ENCODE data around the gene RPL19.

The RPL19 gene

DNA sequence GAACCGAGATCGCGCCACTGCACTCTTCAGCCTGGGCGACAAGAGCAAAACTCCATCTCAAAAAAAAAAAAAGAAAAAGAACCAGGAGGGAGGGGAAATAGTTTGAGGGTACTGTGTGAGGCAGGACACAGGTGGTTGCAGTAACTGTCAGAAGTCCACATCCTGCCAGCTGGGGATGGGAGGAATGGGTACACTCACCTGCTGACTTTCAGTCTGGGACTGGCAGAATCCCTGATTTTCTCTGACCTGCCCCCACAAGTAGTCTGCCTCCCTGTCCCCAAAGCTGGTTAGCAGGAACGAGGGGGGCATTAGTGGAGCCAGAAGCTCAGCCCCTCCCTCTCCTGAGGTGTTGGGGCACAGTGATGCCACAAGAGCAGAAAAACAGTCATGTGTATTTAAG, 27.0 kb upstream of the RPL19 start:
- H3K36me3 ChIP-seq (ENCODE audit: control insufficient read depth, insufficient read depth, low read length), result peaks cover 28% of the 10 kb centered on the region
- H3K4me3 ChIP-seq (ENCODE audit: extremely low read depth, insufficient read depth, low read length, poor library complexity, severe bottlenecking), result no peak overlapping the region
- H3K9me3 ChIP-seq (ENCODE audit: control insufficient read depth, low read length), result no peaks in the 10 kb centered on the region
- WGBS, 2 experiments (ENCODE audit: insufficient coverage in 2 of 2), result 83 to 88% methylated on average over 1 of the region's 5 CpGs
- peaks cover 14% of the 10 kb centered on the region for H3K4me1 ChIP-seq (ENCODE audit: control insufficient read depth, insufficient read depth, low read length, poor library complexity, severe bottlenecking)
- no peak overlapping the region for H3K27ac ChIP-seq (ENCODE audit: low read depth, low read length, severe bottlenecking)

DNA sequence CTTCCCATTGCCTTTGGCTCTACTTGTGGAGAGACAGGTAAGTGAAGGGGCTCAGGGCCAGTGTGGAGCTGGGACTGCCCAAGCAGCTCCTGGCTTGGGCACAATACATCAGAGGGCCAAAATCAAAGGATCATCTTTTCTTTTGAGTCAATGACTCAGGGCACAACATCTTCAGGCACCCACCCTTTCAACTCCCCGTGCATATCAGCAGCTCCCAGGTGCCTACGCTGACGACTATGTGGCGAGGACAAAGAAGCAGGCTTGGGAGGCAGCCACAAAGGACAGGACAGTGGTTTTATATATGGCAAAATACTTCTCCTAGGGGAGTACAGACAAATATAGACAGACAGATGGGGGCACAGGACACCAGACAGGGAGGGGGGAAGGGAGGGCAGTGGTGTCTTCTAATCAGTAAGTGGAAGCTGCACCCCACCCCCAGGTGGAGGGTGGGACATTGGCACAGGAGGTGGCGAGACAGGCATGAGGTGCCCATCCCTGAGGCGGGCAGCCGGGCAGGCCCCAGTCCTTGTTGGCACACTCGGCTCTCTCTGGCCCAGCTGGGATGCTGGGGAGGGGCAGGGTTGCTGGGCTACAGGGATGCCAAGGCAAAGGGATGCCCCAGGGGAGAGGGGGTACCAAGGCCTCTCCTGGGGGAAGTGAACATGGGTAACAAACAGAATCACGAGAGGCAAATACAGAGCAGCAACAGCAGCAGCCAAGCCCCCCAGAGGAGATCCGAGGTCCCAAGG, 26.4 kb upstream of the RPL19 start:
- H3K36me3 ChIP-seq (ENCODE audit: control insufficient read depth, insufficient read depth, low read length), result peaks cover 30% of the 10 kb centered on the region
- no peak overlapping the region for H3K27ac ChIP-seq (ENCODE audit: low read depth, low read length, severe bottlenecking)
- no peak overlapping the region for H3K4me3 ChIP-seq (ENCODE audit: extremely low read depth, insufficient read depth, low read length, poor library complexity, severe bottlenecking)
- no peaks in the 10 kb centered on the region for H3K9me3 ChIP-seq (ENCODE audit: control insufficient read depth, low read length)
- 85 to 89% methylated on average over 6 to 9 of the region's 10 CpGs for WGBS, 2 experiments (ENCODE audit: insufficient coverage in 2 of 2)
- peaks cover 14% of the 10 kb centered on the region for H3K4me1 ChIP-seq (ENCODE audit: control insufficient read depth, insufficient read depth, low read length, poor library complexity, severe bottlenecking)

- 69 to 84% methylated on average over 29 to 33 of the region's 35 CpGs for WGBS, 2 experiments (ENCODE audit: insufficient coverage in 2 of 2)
Measured at GRCh38 chr17:39174920-39175694, 25.0 kb upstream of the RPL19 start.

GRCh38 chr17:39175695-39176093, 24.4 kb upstream of the RPL19 start:
- Histone ChIP-seq H3K27ac (ENCODE audit: low read depth, low read length, severe bottlenecking) (no peak overlapping the region), H3K9me3 (ENCODE audit: control insufficient read depth, low read length) (no peaks in the 10 kb centered on the region), H3K36me3 (ENCODE audit: control insufficient read depth, insufficient read depth, low read length) (peaks cover 44% of the 10 kb centered on the region), H3K4me1 (ENCODE audit: control insufficient read depth, insufficient read depth, low read length, poor library complexity, severe bottlenecking) (peaks cover 14% of the 10 kb centered on the region), H3K4me3 (ENCODE audit: extremely low read depth, insufficient read depth, low read length, poor library complexity, severe bottlenecking) (no peak overlapping the region)
- 85 to 94% methylated on average over 10 of the region's 10 CpGs for WGBS, 2 experiments (ENCODE audit: insufficient coverage in 2 of 2)

More at GRCh38 chr17:39174920-39175694, 25.0 kb upstream of the RPL19 start:
- H3K36me3 ChIP-seq (ENCODE audit: control insufficient read depth, insufficient read depth, low read length), result peaks cover 39% of the 10 kb centered on the region
- H3K4me3 ChIP-seq (ENCODE audit: extremely low read depth, insufficient read depth, low read length, poor library complexity, severe bottlenecking), result no peak overlapping the region
- peaks cover 14% of the 10 kb centered on the region for H3K4me1 ChIP-seq (ENCODE audit: control insufficient read depth, insufficient read depth, low read length, poor library complexity, severe bottlenecking)
- no peak overlapping the region for H3K27ac ChIP-seq (ENCODE audit: low read depth, low read length, severe bottlenecking)
- H3K9me3 ChIP-seq (ENCODE audit: control insufficient read depth, low read length), result no peaks in the 10 kb centered on the region

DNA sequence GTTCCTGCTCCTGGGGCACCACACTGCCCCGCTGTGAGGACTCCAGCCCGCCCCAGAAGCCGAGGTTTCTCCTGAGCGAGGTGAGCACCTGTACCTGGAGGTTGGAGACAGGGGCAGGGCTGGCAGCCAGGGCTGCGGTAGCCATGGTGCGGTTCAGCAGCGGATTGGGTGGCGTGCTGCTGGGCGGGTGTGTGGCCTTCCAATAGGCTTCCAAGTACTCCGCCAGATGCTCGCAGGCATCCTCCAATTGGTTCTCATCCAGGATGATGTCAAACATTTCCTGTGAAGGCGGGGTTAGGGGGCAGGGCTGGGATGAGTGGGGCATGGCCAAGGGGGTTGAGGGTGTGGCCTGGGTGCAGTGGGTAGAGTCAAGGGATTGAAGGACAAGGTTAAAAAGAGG, 22.8 kb upstream of the RPL19 start:
- H3K36me3 ChIP-seq (ENCODE audit: control insufficient read depth, insufficient read depth, low read length), result peaks cover 58% of the 10 kb centered on the region

GRCh38 chr17:39178536-39178935, 21.5 kb upstream of the RPL19 start:
- Histone ChIP-seq H3K36me3 (ENCODE audit: control insufficient read depth, insufficient read depth, low read length) (peaks cover 68% of the 10 kb centered on the region), H3K4me1 (ENCODE audit: control insufficient read depth, insufficient read depth, low read length, poor library complexity, severe bottlenecking) (peaks cover 14% of the 10 kb centered on the region), H3K9me3 (ENCODE audit: control insufficient read depth, low read length) (no peaks in the 10 kb centered on the region), H3K4me3 (ENCODE audit: extremely low read depth, insufficient read depth, low read length, poor library complexity, severe bottlenecking) (no peak overlapping the region), H3K27ac (ENCODE audit: low read depth, low read length, severe bottlenecking) (no peak overlapping the region)
- 91 to 96% methylated on average over 4 of the region's 4 CpGs for WGBS, 2 experiments (ENCODE audit: insufficient coverage in 2 of 2)

More for the DNA sequence above, 22.8 kb upstream of the RPL19 start:
- H3K4me3 ChIP-seq (ENCODE audit: extremely low read depth, insufficient read depth, low read length, poor library complexity, severe bottlenecking), result no peak overlapping the region
- H3K9me3 ChIP-seq (ENCODE audit: control insufficient read depth, low read length), result no peaks in the 10 kb centered on the region
- no peak overlapping the region for H3K27ac ChIP-seq (ENCODE audit: low read depth, low read length, severe bottlenecking)
- WGBS, 2 experiments (ENCODE audit: insufficient coverage in 2 of 2), result 89 to 95% methylated on average over 12 of the region's 12 CpGs
- peaks cover 14% of the 10 kb centered on the region for H3K4me1 ChIP-seq (ENCODE audit: control insufficient read depth, insufficient read depth, low read length, poor library complexity, severe bottlenecking)

- H3K36me3 ChIP-seq (ENCODE audit: control insufficient read depth, insufficient read depth, low read length), result peaks cover 81% of the 10 kb centered on the region
- H3K4me3 ChIP-seq (ENCODE audit: extremely low read depth, insufficient read depth, low read length, poor library complexity, severe bottlenecking), result no peak overlapping the region
- no peaks in the 10 kb centered on the region for H3K4me1 ChIP-seq (ENCODE audit: control insufficient read depth, insufficient read depth, low read length, poor library complexity, severe bottlenecking)
- H3K27ac ChIP-seq (ENCODE audit: low read depth, low read length, severe bottlenecking), result no peak overlapping the region
- 91 to 100% methylated on average over 4 to 5 of the region's 5 CpGs for WGBS, 2 experiments (ENCODE audit: insufficient coverage in 2 of 2)
- no peaks in the 10 kb centered on the region for H3K9me3 ChIP-seq (ENCODE audit: control insufficient read depth, low read length)
Measured at GRCh38 chr17:39181303-39181702, 18.8 kb upstream of the RPL19 start.

GRCh38 chr17:39183045-39183444, 17.0 kb upstream of the RPL19 start:
- no peaks in the 10 kb centered on the region for H3K4me1 ChIP-seq (ENCODE audit: control insufficient read depth, insufficient read depth, low read length, poor library complexity, severe bottlenecking)
- H3K27ac ChIP-seq (ENCODE audit: low read depth, low read length, severe bottlenecking), result no peak overlapping the region
- 97 to 100% methylated on average over 1 to 3 of the region's 5 CpGs for WGBS, 2 experiments (ENCODE audit: insufficient coverage in 2 of 2)
- H3K36me3 ChIP-seq (ENCODE audit: control insufficient read depth, insufficient read depth, low read length), result peaks cover 76% of the 10 kb centered on the region
- no peak overlapping the region for H3K4me3 ChIP-seq (ENCODE audit: extremely low read depth, insufficient read depth, low read length, poor library complexity, severe bottlenecking)
- no peaks in the 10 kb centered on the region for H3K9me3 ChIP-seq (ENCODE audit: control insufficient read depth, low read length)

DNA sequence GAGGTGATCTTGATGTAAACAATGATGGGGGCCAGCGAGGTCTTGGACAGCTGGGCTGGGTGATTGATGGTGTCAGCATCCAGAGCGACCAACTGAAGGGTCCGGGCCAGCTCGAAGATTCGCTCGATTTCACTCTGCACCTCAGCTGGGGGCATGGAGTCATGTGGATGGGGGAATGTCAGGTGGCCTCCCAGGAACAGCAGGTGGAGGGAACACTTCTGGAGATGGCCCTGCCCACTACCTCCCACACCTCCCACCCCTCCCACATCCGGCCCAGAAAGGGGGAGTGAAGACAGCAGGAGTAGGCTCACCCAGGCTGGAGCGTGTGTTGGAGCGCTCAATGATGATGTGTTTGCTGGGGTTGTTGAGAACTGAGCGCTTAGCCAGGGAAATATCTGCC, 16.4 kb upstream of the RPL19 start:
- no peak overlapping the region for H3K4me3 ChIP-seq (ENCODE audit: extremely low read depth, insufficient read depth, low read length, poor library complexity, severe bottlenecking)
- no peak overlapping the region for H3K27ac ChIP-seq (ENCODE audit: low read depth, low read length, severe bottlenecking)
- H3K9me3 ChIP-seq (ENCODE audit: control insufficient read depth, low read length), result no peaks in the 10 kb centered on the region
- WGBS, 2 experiments (ENCODE audit: insufficient coverage in 2 of 2), result 60 to 94% methylated on average over 1 to 9 of the region's 10 CpGs
- peaks cover 77% of the 10 kb centered on the region for H3K36me3 ChIP-seq (ENCODE audit: control insufficient read depth, insufficient read depth, low read length)
- no peaks in the 10 kb centered on the region for H3K4me1 ChIP-seq (ENCODE audit: control insufficient read depth, insufficient read depth, low read length, poor library complexity, severe bottlenecking)

DNA sequence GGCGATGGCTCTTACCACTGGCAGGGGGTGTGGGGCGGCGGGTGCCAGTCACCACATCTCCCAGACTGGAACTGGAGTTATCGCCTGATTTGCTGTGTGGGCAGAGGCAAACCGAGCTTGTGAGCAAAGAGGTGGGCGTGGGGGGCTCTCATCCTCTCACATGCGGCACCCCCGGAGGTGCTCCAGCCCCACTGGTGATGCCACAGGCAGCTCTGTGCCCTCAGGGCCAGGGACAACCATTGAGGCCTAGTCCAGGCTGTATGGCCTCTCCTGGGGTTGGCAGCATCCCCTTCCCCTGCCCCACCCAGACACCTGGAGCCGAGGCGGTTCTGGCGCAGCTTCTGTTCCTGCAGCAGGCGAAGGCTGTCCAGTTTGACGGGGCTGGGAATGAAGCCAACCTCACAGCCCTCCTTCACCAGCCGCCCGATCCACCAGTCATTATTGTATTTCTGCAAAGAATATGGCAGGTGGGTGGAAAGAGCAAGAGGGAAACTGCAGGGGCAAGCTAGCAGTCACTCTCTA, 13.5 kb upstream of the RPL19 start:
- Histone ChIP-seq H3K9me3 (ENCODE audit: control insufficient read depth, low read length) (no peaks in the 10 kb centered on the region), H3K27ac (ENCODE audit: low read depth, low read length, severe bottlenecking) (no peak overlapping the region), H3K4me3 (ENCODE audit: extremely low read depth, insufficient read depth, low read length, poor library complexity, severe bottlenecking) (no peak overlapping the region), H3K36me3 (ENCODE audit: control insufficient read depth, insufficient read depth, low read length) (peaks cover 79% of the 10 kb centered on the region), H3K4me1 (ENCODE audit: control insufficient read depth, insufficient read depth, low read length, poor library complexity, severe bottlenecking) (no peaks in the 10 kb centered on the region)
- 95 to 96% methylated on average over 11 to 12 of the region's 15 CpGs for WGBS, 2 experiments (ENCODE audit: insufficient coverage in 2 of 2)
